ENCODE results near the gene GYPC.

GYPC gene

DNA sequence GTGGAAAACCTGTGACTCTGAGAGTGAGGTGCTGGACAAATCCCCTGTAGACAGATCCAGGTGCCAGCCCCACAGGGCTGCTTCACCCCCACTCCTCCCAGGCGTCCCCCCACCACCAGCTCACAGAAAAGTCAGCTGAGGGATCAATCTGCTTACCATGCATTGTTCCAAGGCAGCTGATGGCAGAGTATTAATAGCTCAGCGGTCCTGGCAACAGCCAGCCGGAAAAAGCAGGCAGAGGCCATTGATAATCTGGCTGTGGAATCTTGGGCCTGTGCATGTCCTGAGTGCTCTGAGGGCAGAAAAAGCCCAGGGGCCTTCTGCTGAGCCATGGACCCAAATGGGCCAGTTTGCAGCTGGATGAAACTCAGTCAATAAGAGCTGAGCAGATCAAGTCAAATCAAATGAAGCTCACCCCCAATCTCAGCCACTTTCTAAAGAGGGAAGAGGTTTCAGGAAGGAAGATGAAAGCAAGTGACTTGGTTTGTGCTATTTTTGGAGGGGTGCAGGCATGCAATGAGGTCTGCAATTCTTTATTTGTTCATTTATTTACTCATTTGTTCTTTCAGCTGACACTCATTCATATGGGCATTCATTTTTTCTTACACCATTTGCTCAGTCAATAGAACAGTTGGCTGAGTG is 63.4 kb downstream of the GYPC start:
- no peaks in the 10 kb centered on the region; the same call in 1 of the 2 replicates for H3K27me3 ChIP-seq (replicated peaks; ENCODE audit: control insufficient read depth, insufficient read depth, low read length)
- DNase-seq (ENCODE audit: extremely low read depth, insufficient read length), result no peak
- H3K4me3 ChIP-seq (replicated peaks; ENCODE audit: low read depth, low read length), result no peak overlapping the region
- TF ChIP-seq, protein P1, sequence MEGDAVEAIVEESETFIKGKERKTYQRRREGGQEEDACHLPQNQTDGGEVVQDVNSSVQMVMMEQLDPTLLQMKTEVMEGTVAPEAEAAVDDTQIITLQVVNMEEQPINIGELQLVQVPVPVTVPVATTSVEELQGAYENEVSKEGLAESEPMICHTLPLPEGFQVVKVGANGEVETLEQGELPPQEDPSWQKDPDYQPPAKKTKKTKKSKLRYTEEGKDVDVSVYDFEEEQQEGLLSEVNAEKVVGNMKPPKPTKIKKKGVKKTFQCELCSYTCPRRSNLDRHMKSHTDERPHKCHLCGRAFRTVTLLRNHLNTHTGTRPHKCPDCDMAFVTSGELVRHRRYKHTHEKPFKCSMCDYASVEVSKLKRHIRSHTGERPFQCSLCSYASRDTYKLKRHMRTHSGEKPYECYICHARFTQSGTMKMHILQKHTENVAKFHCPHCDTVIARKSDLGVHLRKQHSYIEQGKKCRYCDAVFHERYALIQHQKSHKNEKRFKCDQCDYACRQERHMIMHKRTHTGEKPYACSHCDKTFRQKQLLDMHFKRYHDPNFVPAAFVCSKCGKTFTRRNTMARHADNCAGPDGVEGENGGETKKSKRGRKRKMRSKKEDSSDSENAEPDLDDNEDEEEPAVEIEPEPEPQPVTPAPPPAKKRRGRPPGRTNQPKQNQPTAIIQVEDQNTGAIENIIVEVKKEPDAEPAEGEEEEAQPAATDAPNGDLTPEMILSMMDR (IDR thresholded peaks at IDR 0.05; ENCODE audit: insufficient read depth, low read length, poor library complexity, severe bottlenecking), result no peak
- no peaks in the 10 kb centered on the region for H3K36me3 ChIP-seq (ENCODE audit: control insufficient read depth, insufficient read depth, low read length)

DNA sequence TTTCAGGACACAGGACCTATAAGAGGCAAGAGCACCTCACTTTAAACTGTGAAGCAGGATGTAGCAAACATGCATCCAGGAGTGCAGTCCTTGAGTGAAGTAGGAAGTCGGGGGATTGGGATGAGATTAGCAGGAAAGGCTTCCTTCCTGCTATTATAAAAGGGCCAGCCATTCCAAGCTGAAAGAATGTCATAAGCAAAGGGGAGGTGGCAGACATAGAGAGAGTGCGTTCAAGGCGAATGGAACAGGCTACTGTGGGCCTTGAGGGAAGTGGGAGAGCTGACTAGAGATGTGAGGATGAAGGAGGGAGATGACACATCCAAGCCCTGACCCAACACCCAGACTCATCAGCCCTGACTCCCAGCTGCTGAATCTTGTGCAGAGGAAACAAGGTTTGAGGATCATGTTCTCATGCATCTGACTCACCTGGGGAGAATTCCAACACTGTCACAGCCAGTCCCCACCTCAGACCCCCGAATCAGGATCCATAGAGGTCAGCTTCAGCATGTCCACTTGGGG is 63.9 kb downstream of the GYPC start:
- Histone ChIP-seq H3K36me3 (ENCODE audit: control insufficient read depth, insufficient read depth, low read length) (no peaks in the 10 kb centered on the region), H3K27me3 (replicated peaks; ENCODE audit: control insufficient read depth, insufficient read depth, low read length) (no peaks in the 10 kb centered on the region; the same call in 1 of the 2 replicates), H3K4me3 (replicated peaks; ENCODE audit: low read depth, low read length) (no peak overlapping the region)
- TF ChIP-seq, protein P1 (IDR thresholded peaks at IDR 0.05; ENCODE audit: insufficient read depth, low read length, poor library complexity, severe bottlenecking), result no peak
- no peak for DNase-seq (ENCODE audit: extremely low read depth, insufficient read length)

DNA sequence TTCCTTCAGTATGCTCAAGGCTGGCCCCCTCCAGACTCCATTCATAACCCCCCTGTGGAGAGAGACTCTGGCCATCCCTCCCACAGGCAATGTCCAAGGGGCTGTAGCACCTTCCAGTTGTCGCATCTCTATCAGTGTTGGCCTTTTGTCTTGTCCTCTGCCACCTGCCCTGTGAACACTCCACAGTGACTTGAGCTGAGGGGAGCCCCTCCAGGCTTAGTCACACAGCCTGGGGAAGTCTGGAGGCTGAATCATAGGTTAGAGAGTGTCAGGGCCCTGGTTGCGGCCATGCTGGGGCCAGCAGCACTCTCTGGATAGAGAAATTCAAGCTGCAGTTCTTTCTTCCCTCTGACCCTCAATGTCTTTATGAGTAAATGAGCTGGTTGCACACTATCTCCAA is 64.7 kb downstream of the GYPC start:
- TF ChIP-seq, protein P1 (IDR thresholded peaks at IDR 0.05; ENCODE audit: insufficient read depth, low read length, poor library complexity, severe bottlenecking), result no peak

DNA sequence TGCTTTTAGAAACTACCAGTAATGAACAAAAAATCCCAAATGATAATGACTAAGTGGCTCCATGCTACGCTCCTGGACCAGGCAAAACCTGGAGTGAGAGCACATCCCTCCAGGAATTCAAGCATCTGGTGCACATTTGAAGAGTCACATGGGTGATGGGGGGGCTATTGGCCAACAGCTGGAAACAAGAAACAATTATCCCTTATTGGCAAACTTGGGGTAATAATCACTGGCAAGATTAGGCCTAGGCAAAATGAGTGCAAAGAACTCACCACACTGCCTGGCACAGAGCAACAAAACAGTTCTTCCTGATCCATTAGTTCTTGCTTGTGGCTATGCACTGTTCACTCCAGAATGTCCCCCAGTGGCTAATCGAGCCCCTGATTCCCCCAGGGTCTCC is 66.1 kb downstream of the GYPC start:
- no peaks in the 10 kb centered on the region; the same call in 1 of the 2 replicates for H3K27me3 ChIP-seq (replicated peaks; ENCODE audit: control insufficient read depth, insufficient read depth, low read length)
- DNase-seq (ENCODE audit: extremely low read depth, insufficient read length), result no peak
- TF ChIP-seq, protein P1 (IDR thresholded peaks at IDR 0.05; ENCODE audit: insufficient read depth, low read length, poor library complexity, severe bottlenecking), result no peak
- H3K36me3 ChIP-seq (ENCODE audit: control insufficient read depth, insufficient read depth, low read length), result no peaks in the 10 kb centered on the region
- H3K4me3 ChIP-seq (replicated peaks; ENCODE audit: low read depth, low read length), result no peak overlapping the region

More for the DNA sequence above, 64.7 kb downstream of the GYPC start:
- Histone ChIP-seq H3K36me3 (ENCODE audit: control insufficient read depth, insufficient read depth, low read length) (no peaks in the 10 kb centered on the region), H3K27me3 (replicated peaks; ENCODE audit: control insufficient read depth, insufficient read depth, low read length) (no peaks in the 10 kb centered on the region; the same call in 1 of the 2 replicates), H3K4me3 (replicated peaks; ENCODE audit: low read depth, low read length) (no peak overlapping the region)
- no peak for DNase-seq (ENCODE audit: extremely low read depth, insufficient read length)

DNA sequence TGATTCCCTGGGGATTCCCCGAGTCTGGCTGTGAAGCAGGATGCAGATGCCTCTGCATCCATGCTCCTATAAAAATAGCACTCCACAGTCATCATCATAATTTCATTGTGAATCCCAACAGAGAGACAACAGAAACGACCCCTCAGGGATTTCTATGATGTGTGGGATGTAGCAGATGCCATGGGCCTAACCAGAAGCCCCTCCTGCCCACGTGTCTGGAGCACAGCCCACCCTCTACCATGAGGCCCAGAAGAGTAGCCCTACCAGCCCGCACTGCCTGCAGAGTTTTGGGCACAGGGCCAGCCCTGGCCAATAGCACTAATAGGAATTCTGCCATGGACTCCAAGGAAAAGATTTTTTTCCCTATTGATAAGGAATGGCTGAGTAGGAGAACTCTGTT is 66.6 kb downstream of the GYPC start:
- TF ChIP-seq, protein P1 (IDR thresholded peaks at IDR 0.05; ENCODE audit: insufficient read depth, low read length, poor library complexity, severe bottlenecking), result no peak
- H3K36me3 ChIP-seq (ENCODE audit: control insufficient read depth, insufficient read depth, low read length), result no peaks in the 10 kb centered on the region
- H3K27me3 ChIP-seq (replicated peaks; ENCODE audit: control insufficient read depth, insufficient read depth, low read length), result no peaks in the 10 kb centered on the region; the same call in 1 of the 2 replicates
- no peak for DNase-seq (ENCODE audit: extremely low read depth, insufficient read length)
- no peak overlapping the region for H3K4me3 ChIP-seq (replicated peaks; ENCODE audit: low read depth, low read length)

All from GM06990 (cell line).